IMR-90 (cell line): ENCODE results near the gene KLRF1. TPM values are rescaled to one million over a fixed set of nuclear protein-coding genes. Genes with fewer than 3 reads are reported as not detected.

Experiments
- ATAC-seq: fragments of 200-7000 bp; cut with Tn5 transposase; 2 replicates; pipeline ENCODE4 v1.9.1; 2020; ENCODE audit warnings: low read depth, mild to moderate bottlenecking, moderate library complexity
- BruUV-seq: library from RNA; stranded (reverse); fragments of 400-500 nt; replicated peaks from 2 replicates; lab custom pipeline; 2021; lab: Mats Ljungman, UMichigan
- CTCF ChIA-PET: fragments of 300-600 bp; formaldehyde crosslinking; extraction: SDS; loops from one replicate; lab custom pipeline; 2021; ENCODE audit warnings: antibody characterized with exemption; lab: Yijun Ruan, JAX
- POLR2A ChIA-PET: fragments of 300-600 bp; sonication (Branson Sonifier 250); formaldehyde crosslinking; loops from one replicate; lab custom pipeline; 2022; ENCODE audit warnings: antibody characterized with exemption; ENCODE audit not compliant: unreplicated experiment; lab: Charles Lee
- DNase-seq: peaks from one replicate; pipeline ENCODE4 v3.0.0; 2013
- H2AFZ ChIP-seq: replicated peaks from 2 replicates; pipeline ENCODE3; 2013; ENCODE audit warnings: low read length, mild to moderate bottlenecking; ENCODE audit not compliant: poor library complexity
- H2AK5ac ChIP-seq: 2 replicates; pipeline ENCODE4 v1.6.1; 2013; ENCODE audit warnings: low read depth, low read length, inconsistent platforms
- H2AK9ac ChIP-seq: replicated peaks from 2 replicates; pipeline ENCODE3; 2013; ENCODE audit warnings: mild to moderate bottlenecking, low read depth, low read length, moderate library complexity; ENCODE audit not compliant: poor library complexity
- H2BK120ac ChIP-seq: 2 replicates; pipeline ENCODE4 v1.6.1; 2013; ENCODE audit warnings: low read depth, low read length, inconsistent platforms
- H2BK15ac ChIP-seq: 3 replicates; pipeline ENCODE4 v1.6.1; 2013; ENCODE audit warnings: low read depth, low read length, inconsistent platforms
- H2BK20ac ChIP-seq: 2 replicates; pipeline ENCODE4 v1.6.1; 2013; ENCODE audit warnings: low read depth, mild to moderate bottlenecking, inconsistent platforms, low read length, moderate library complexity
- H2BK5ac ChIP-seq: 2 replicates; pipeline ENCODE4 v1.6.1; 2013; ENCODE audit warnings: mild to moderate bottlenecking, low read depth, low read length, inconsistent platforms; ENCODE audit not compliant: poor library complexity, severe bottlenecking
- H3K14ac ChIP-seq: replicated peaks from 2 replicates; pipeline ENCODE4 v1.6.1; 2013; ENCODE audit warnings: low read depth, low read length, inconsistent platforms
- H3K18ac ChIP-seq: 2 replicates; pipeline ENCODE4 v1.6.1; 2013; ENCODE audit warnings: low read depth, low read length, control low read depth
- H3K23ac ChIP-seq: 2 replicates; pipeline ENCODE4 v1.6.1; 2013; ENCODE audit warnings: low read depth, low read length, inconsistent platforms
- H3K27ac ChIP-seq: 2 replicates; pipeline ENCODE4 v1.5.1; 2013; ENCODE audit warnings: mild to moderate bottlenecking, control low read depth, low read length; ENCODE audit not compliant: insufficient read depth
- H3K27me3 ChIP-seq: 2 replicates; pipeline ENCODE4 v1.6.1; 2013; ENCODE audit warnings: low read length; ENCODE audit not compliant: control insufficient read depth, insufficient read depth
- H3K36me3 ChIP-seq: 2 replicates; pipeline ENCODE4 v1.6.1; 2013; ENCODE audit warnings: low read length, mixed read lengths; ENCODE audit not compliant: control insufficient read depth, insufficient read depth
- H3K4ac ChIP-seq: 2 replicates; pipeline ENCODE4 v1.6.1; 2013; ENCODE audit warnings: low read depth, low read length, inconsistent platforms
- H3K4me1 ChIP-seq: 2 replicates; pipeline ENCODE4 v1.6.1; 2013; ENCODE audit warnings: low read length, mixed read lengths; ENCODE audit not compliant: control insufficient read depth, insufficient read depth
- H3K4me2 ChIP-seq: 2 replicates; pipeline ENCODE4 v1.6.1; 2013; ENCODE audit warnings: low read depth, mild to moderate bottlenecking, control low read depth, low read length, moderate library complexity
- H3K4me3 ChIP-seq: 2 replicates; pipeline ENCODE4 v1.5.1; 2013; ENCODE audit warnings: low read depth, mild to moderate bottlenecking, control low read depth, low read length, moderate library complexity; ENCODE audit not compliant: insufficient read depth
- H3K56ac ChIP-seq: 2 replicates; pipeline ENCODE4 v1.6.1; 2013; ENCODE audit warnings: low read length, inconsistent platforms; ENCODE audit not compliant: insufficient read depth; ENCODE audit errors: extremely low read depth
- H3K79me1 ChIP-seq, 2 experiments: 2 replicates each; pipeline ENCODE4 v1.6.1; 2013; ENCODE audit warnings: low read length in 2 of 2, inconsistent platforms in 1 of 2, low read depth in 1 of 2
- H3K9ac ChIP-seq: 2 replicates; pipeline ENCODE4 v1.6.1; 2013; ENCODE audit warnings: low read depth, low read length, control low read depth
- H3K9me1 ChIP-seq: 2 replicates; pipeline ENCODE4 v1.6.1; 2013; ENCODE audit warnings: low read length, inconsistent platforms; ENCODE audit not compliant: insufficient read depth
- H3K9me3 ChIP-seq: 2 replicates; pipeline ENCODE4 v1.6.1; 2013; ENCODE audit warnings: low read length; ENCODE audit not compliant: control insufficient read depth, insufficient read depth
- H4K20me1 ChIP-seq: 2 replicates; pipeline ENCODE4 v1.6.1; 2013; ENCODE audit warnings: low read length, inconsistent platforms; ENCODE audit not compliant: insufficient read depth
- H4K5ac ChIP-seq: 2 replicates; pipeline ENCODE4 v1.6.1; 2013; ENCODE audit warnings: mild to moderate bottlenecking, low read depth, low read length, control low read depth
- H4K8ac ChIP-seq, 2 experiments: 2 replicates each; pipeline ENCODE4 v1.6.1; 2013; ENCODE audit warnings: low read depth in 2 of 2, low read length in 2 of 2, control low read depth in 1 of 2, inconsistent platforms in 1 of 2
- H4K91ac ChIP-seq: 2 replicates; pipeline ENCODE4 v1.6.1; 2013; ENCODE audit warnings: low read depth, low read length, inconsistent platforms; ENCODE audit not compliant: insufficient read depth
- CEBPB ChIP-seq: IDR thresholded peaks from 2 replicates; pipeline ENCODE4 v1.6.1; 2012; ENCODE audit warnings: low read depth, low read length, improper control_type of control experiment
- FOS ChIP-seq: fragments of 150-350 bp; IDR thresholded peaks from 2 replicates; pipeline ENCODE4 v1.6.1; 2016; ENCODE audit warnings: low read depth, low read length
- MAFK ChIP-seq: IDR thresholded peaks from 2 replicates; pipeline ENCODE4 v1.6.1; 2012; ENCODE audit warnings: low read depth, low read length, improper control_type of control experiment
- MXI1 ChIP-seq: IDR thresholded peaks from 2 replicates; pipeline ENCODE4 v1.6.1; 2012; ENCODE audit warnings: low read depth, mild to moderate bottlenecking, low read length, moderate library complexity, borderline replicate concordance
- RCOR1 ChIP-seq: IDR thresholded peaks from 2 replicates; pipeline ENCODE4 v1.6.1; 2012; ENCODE audit warnings: mild to moderate bottlenecking, low read length, improper control_type of control experiment; ENCODE audit not compliant: insufficient replicate concordance
- RFX5 ChIP-seq: IDR thresholded peaks from 2 replicates; pipeline ENCODE4 v1.8.0; 2012; ENCODE audit warnings: low read depth, mild to moderate bottlenecking, low read length, moderate library complexity
- SMC3 ChIP-seq: fragments of 150-350 bp; IDR thresholded peaks from 2 replicates; pipeline ENCODE4 v1.6.1; 2016; ENCODE audit warnings: low read depth, mild to moderate bottlenecking, antibody characterized with exemption, low read length, moderate library complexity
- WGBS, 2 experiments: methylation state at CpG; one replicate each; pipeline versions ENCODE4 v1.1.5 to v1.1.7; 2013; ENCODE audit warnings: missing lambda C conversion rate in 2 of 2; ENCODE audit not compliant: insufficient read length in 1 of 2; ENCODE audit errors: extremely low coverage in 2 of 2; 5-methylcytosine and 5-hydroxymethylcytosine counted together
- dilution Hi-C: fragments of 300-500 bp; cut with HindIII; formaldehyde crosslinking; loops from one replicate; pipeline ENCODE4 v1.14.3; 2018; ENCODE audit warnings: low sequenced_read_pairs; ENCODE audit not compliant: unreplicated experiment
- in situ Hi-C: fragments of 300-500 bp; cut with MboI; formaldehyde crosslinking; loops from 3 replicates; pipeline ENCODE4 v1.14.3; 2019; ENCODE audit warnings: low sequenced_read_pairs, inconsistent platforms, mixed read lengths
- intact Hi-C: fragments of 100-400 bp; cut with micrococcal nuclease; formaldehyde crosslinking; loops from 2 replicates; pipeline ENCODE4 v1.10.0; 2022
- polyA plus RNA-seq, 3 experiments: library from polyadenylated mRNA; depleted of rRNA; stranded (reverse); fragments of >200 nt; gene quantifications; 2 replicates each; pipeline ENCODE4 v1.2.3, GENCODE V29; 2012; ENCODE audit warnings: low replicate concordance in 1 of 3
- total RNA-seq: library from RNA; depleted of rRNA; stranded (reverse); fragments of >200 nt; gene quantifications from 2 replicates; pipeline ENCODE4 v1.2.3, GENCODE V29; 2012

The KLRF1 gene
- total and polyA plus RNA-seq, 2 of the 4 experiments (the other 2 are of a cell fraction): not detected

DNA sequence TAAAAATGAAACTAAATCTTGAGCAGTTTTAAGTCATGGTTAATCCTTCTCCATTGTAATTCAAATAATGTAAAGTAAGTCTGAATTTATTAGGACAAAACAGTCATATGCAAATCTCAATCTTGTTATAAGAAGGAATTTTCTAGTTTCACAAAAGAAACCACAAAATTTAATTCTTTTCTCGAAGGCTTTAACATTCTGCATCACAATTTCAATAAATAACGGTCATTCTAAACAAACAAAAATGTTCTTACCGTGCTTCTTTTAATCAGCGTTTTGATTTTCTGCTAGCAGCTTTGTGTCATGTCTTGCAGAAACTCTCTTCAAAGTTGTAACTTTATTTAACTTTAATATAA, 41.6 kb downstream of the KLRF1 start:
- intact Hi-C loops (loop anchor here (5.0 kb wide), 1 partner anchor 343 kb away; the partner anchor contains the start of gene GABARAPL1), dilution Hi-C loops (no loop called here), in situ Hi-C loops (no loop called here)
- H4K91ac ChIP-seq: no peak overlapping the region
- no peak overlapping the region for H3K27ac ChIP-seq
- no peaks in the 10 kb centered on the region for H3K9me1 ChIP-seq
- H3K9me3 ChIP-seq: no peaks in the 10 kb centered on the region
- H4K5ac ChIP-seq: 0 out of 2 replicates have a peak overlapping the region, but pooled peaks have one; percentile 21
- H3K18ac ChIP-seq: peak overlapping the region; percentile 41; the same call in 1 of the 2 replicates
- ChIA-PET POLR2A (interaction anchor here (0.6 kb wide), 1 partner anchor 98 kb away, joined by 3 read pairs; no protein-coding TSS in a partner anchor), CTCF (no interaction called here)
- no peak for TF ChIP-seq FOS
- TF ChIP-seq CEBPB: no peak
- no peak for TF ChIP-seq MXI1
- TF ChIP-seq SMC3: no peak
- TF ChIP-seq RFX5: no peak
- no peak for TF ChIP-seq RCOR1
- no peak for TF ChIP-seq MAFK
- H2AFZ ChIP-seq: no peak overlapping the region
- no peak for DNase-seq
- no peak overlapping the region for H2AK9ac ChIP-seq
- H3K56ac ChIP-seq: no peak overlapping the region
- WGBS, 2 experiments: no CpG with 5 or more reads among the region's 4 CpGs
- peak overlapping the region; percentile 99 for H3K4me2 ChIP-seq
- no peak overlapping the region for H2BK20ac ChIP-seq
- peak overlapping the region; percentile 48 for H2BK5ac ChIP-seq
- no TSS peak for BruUV-seq
- H3K4me3 ChIP-seq: peak overlapping the region; percentile 32; the same call in 1 of the 2 replicates
- no peaks in the 10 kb centered on the region for H3K36me3 ChIP-seq
- no peak overlapping the region for H2AK5ac ChIP-seq
- no peak overlapping the region for H3K23ac ChIP-seq
- no peaks in the 10 kb centered on the region for H4K20me1 ChIP-seq
- H3K4me1 ChIP-seq: peaks cover 2% of the 10 kb centered on the region; the same call in 1 of the 2 replicates
- H3K9ac ChIP-seq: peak overlapping the region; percentile 12; the same call in 1 of the 2 replicates
- H3K79me1 ChIP-seq: no peaks in the 10 kb centered on the region
- H3K14ac ChIP-seq: no peak overlapping the region
- no peaks in the 10 kb centered on the region for H3K27me3 ChIP-seq
- no peak overlapping the region for H4K8ac ChIP-seq
- no peak overlapping the region for H2BK15ac ChIP-seq
- H3K4ac ChIP-seq: no peak overlapping the region
- ATAC-seq: no peak
- no peak overlapping the region for H2BK120ac ChIP-seq
